Fibroblast of lung (primary cell): ENCODE data around the gene DPP10.

Source experiments
- EZH2 ChIP-seq: IDR thresholded peaks from 2 replicates; pipeline ENCODE4 v1.5.1; 2012; ENCODE audit warnings: low read length, control low read depth, mild to moderate bottlenecking; ENCODE audit errors: missing control alignments
- TF ChIP-seq, protein P1 (sequence below), 2 donors: IDR thresholded peaks in 1 of 2; conservative IDR thresholded peaks in 1 of 2; 1 replicate in 1 of 2; 2 replicates in 1 of 2; pipeline ENCODE4 v1.5.1; 2011 to 2012; ENCODE audit warnings: low read length in 2 of 2, control low read depth in 1 of 2, inconsistent platforms in 1 of 2, low read depth in 1 of 2, mild to moderate bottlenecking in 1 of 2

DNA sequence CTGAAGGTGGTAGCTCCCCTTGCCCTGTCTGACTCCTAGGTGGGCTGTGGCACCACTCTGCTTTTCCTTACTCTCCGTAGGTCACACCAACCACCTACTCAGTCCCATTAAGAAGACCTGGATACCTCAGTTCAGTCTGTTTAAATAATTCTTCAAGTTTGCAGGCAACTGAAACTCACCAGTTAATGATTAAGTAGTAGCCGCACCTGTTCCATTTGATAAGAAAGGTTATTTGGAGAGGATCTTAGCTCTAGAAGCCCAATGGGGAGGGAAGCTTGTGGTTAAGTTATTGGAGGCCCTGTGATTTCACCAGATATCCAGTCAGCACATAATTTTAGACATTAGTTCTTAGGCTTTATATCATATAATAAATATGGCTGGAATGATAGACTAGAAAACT lies 1193.0 kb downstream of the DPP10 start:
- TF ChIP-seq, protein P1, sequence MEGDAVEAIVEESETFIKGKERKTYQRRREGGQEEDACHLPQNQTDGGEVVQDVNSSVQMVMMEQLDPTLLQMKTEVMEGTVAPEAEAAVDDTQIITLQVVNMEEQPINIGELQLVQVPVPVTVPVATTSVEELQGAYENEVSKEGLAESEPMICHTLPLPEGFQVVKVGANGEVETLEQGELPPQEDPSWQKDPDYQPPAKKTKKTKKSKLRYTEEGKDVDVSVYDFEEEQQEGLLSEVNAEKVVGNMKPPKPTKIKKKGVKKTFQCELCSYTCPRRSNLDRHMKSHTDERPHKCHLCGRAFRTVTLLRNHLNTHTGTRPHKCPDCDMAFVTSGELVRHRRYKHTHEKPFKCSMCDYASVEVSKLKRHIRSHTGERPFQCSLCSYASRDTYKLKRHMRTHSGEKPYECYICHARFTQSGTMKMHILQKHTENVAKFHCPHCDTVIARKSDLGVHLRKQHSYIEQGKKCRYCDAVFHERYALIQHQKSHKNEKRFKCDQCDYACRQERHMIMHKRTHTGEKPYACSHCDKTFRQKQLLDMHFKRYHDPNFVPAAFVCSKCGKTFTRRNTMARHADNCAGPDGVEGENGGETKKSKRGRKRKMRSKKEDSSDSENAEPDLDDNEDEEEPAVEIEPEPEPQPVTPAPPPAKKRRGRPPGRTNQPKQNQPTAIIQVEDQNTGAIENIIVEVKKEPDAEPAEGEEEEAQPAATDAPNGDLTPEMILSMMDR (conservative IDR thresholded peaks at IDR 0.05 in 1 of 2, IDR thresholded peaks at IDR 0.05 in 1 of 2; ENCODE audit: low read depth in 1 of 2, low read length in 2 of 2), result no peak
- no peak for TF ChIP-seq EZH2
